Measurements from ENCODE around the gene SCLT1. TPM values are rescaled to one million over a fixed set of nuclear protein-coding genes. Genes with fewer than 3 reads are reported as not detected.
A peak's percentile ranks its signal among the peaks of the same experiment; 100 is the strongest.

Gene SCLT1
- total and polyA plus RNA-seq, 2 of the 13 experiments (the other 11 are each of a cell fraction or from before 2014, with no cell fraction given) = 1.5 to 8.7 TPM

DNA sequence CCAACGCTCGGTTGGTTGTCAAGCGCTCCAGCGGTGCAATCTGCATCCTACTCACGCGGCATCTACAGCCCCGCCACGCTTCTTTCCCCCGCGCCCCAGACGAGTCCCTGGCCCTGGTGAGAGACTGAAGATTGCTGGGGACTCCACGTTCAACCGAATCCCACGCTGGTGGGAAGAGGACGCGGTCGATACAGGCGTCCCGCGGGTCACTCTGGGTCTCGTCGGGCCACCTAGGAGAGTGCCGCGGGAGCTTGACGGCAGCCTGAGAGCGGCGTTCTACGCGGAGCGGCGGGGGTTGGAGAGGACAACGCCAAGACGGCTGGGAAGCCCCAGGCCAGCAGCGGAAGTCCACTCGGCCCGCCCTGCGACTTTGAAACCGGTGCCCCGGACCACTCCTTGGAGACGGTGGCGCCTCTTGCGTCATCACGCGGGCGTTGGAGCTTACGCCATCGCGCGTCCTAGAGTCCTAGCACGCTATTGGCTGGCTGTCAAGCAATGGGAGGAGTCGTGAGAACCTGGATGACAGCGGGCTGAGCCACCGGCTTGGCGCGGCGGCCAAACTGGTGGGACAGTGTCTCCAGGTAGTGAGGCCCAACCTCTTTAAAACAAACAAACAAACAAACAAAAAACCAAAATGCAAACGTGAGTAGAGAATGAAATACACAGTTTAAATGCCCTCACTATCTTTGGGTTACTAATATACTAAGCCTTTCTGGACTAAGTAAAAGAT lies at the start of gene SCLT1 (continued):
- TF ChIP-seq GTF2F1 (IDR thresholded peaks at IDR 0.05; ENCODE audit: low read length) (no peak), ZNF737 (CRISPR knock-in tag; IDR thresholded peaks at IDR 0.05; ENCODE audit: borderline replicate concordance) (0 out of 2 replicates have a peak, but pooled peaks have one; percentile 85), JUNB (CRISPR knock-in tag; IDR thresholded peaks at IDR 0.05; ENCODE audit: borderline replicate concordance) (no peak), CENPT (CRISPR knock-in tag; IDR thresholded peaks at IDR 0.05; ENCODE audit: low read depth) (no peak), SYNCRIP (IDR thresholded peaks at IDR 0.05; ENCODE audit: insufficient read depth, low read depth, low read length) (no peak), ZSCAN30 (CRISPR knock-in tag; IDR thresholded peaks at IDR 0.05) (no peak), ZNF891 (CRISPR knock-in tag; IDR thresholded peaks at IDR 0.05) (no peak), SIN3B (IDR thresholded peaks at IDR 0.05; ENCODE audit: low read length) (peak; percentile 21), ZNF367 (CRISPR knock-in tag; IDR thresholded peaks at IDR 0.05; ENCODE audit: borderline replicate concordance) (0 out of 2 replicates have a peak, but pooled peaks have one; percentile 44), MEF2D (CRISPR knock-in tag; IDR thresholded peaks at IDR 0.05) (no peak), ZNF44 (CRISPR knock-in tag; IDR thresholded peaks at IDR 0.05) (no peak), ZNF143 (CRISPR knock-in tag; IDR thresholded peaks at IDR 0.05) (peak; percentile 48; the same call in 1 of the 2 replicates), HNRNPLL (IDR thresholded peaks at IDR 0.05; ENCODE audit: low read depth, low read length, poor library complexity, severe bottlenecking) (peak; percentile 71)
- TF ChIP-seq, protein P1, sequence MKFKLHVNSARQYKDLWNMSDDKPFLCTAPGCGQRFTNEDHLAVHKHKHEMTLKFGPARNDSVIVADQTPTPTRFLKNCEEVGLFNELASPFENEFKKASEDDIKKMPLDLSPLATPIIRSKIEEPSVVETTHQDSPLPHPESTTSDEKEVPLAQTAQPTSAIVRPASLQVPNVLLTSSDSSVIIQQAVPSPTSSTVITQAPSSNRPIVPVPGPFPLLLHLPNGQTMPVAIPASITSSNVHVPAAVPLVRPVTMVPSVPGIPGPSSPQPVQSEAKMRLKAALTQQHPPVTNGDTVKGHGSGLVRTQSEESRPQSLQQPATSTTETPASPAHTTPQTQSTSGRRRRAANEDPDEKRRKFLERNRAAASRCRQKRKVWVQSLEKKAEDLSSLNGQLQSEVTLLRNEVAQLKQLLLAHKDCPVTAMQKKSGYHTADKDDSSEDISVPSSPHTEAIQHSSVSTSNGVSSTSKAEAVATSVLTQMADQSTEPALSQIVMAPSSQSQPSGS (CRISPR knock-in tag; IDR thresholded peaks at IDR 0.05) = peak; percentile 97
- TF ChIP-seq, protein P2, sequence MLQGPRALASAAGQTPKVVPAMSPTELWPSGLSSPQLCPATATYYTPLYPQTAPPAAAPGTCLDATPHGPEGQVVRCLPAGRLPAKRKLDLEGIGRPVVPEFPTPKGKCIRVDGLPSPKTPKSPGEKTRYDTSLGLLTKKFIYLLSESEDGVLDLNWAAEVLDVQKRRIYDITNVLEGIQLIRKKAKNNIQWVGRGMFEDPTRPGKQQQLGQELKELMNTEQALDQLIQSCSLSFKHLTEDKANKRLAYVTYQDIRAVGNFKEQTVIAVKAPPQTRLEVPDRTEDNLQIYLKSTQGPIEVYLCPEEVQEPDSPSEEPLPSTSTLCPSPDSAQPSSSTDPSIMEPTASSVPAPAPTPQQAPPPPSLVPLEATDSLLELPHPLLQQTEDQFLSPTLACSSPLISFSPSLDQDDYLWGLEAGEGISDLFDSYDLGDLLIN (CRISPR knock-in tag; IDR thresholded peaks at IDR 0.05; ENCODE audit: borderline replicate concordance) = no peak
- TF ChIP-seq, protein P3, sequence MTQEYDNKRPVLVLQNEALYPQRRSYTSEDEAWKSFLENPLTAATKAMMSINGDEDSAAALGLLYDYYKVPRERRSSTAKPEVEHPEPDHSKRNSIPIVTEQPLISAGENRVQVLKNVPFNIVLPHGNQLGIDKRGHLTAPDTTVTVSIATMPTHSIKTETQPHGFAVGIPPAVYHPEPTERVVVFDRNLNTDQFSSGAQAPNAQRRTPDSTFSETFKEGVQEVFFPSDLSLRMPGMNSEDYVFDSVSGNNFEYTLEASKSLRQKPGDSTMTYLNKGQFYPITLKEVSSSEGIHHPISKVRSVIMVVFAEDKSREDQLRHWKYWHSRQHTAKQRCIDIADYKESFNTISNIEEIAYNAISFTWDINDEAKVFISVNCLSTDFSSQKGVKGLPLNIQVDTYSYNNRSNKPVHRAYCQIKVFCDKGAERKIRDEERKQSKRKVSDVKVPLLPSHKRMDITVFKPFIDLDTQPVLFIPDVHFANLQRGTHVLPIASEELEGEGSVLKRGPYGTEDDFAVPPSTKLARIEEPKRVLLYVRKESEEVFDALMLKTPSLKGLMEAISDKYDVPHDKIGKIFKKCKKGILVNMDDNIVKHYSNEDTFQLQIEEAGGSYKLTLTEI (CRISPR knock-in tag; conservative IDR thresholded peaks at IDR 0.05) = no peak
- TF ChIP-seq, protein P4, sequence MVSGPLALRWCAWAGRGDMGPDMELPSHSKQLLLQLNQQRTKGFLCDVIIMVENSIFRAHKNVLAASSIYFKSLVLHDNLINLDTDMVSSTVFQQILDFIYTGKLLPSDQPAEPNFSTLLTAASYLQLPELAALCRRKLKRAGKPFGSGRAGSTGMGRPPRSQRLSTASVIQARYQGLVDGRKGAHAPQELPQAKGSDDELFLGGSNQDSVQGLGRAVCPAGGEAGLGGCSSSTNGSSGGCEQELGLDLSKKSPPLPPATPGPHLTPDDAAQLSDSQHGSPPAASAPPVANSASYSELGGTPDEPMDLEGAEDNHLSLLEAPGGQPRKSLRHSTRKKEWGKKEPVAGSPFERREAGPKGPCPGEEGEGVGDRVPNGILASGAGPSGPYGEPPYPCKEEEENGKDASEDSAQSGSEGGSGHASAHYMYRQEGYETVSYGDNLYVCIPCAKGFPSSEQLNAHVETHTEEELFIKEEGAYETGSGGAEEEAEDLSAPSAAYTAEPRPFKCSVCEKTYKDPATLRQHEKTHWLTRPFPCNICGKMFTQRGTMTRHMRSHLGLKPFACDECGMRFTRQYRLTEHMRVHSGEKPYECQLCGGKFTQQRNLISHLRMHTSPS (CRISPR knock-in tag; IDR thresholded peaks at IDR 0.05; ENCODE audit: low read depth) = no peak
- TF ChIP-seq, protein P5, sequence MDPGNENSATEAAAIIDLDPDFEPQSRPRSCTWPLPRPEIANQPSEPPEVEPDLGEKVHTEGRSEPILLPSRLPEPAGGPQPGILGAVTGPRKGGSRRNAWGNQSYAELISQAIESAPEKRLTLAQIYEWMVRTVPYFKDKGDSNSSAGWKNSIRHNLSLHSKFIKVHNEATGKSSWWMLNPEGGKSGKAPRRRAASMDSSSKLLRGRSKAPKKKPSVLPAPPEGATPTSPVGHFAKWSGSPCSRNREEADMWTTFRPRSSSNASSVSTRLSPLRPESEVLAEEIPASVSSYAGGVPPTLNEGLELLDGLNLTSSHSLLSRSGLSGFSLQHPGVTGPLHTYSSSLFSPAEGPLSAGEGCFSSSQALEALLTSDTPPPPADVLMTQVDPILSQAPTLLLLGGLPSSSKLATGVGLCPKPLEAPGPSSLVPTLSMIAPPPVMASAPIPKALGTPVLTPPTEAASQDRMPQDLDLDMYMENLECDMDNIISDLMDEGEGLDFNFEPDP (CRISPR knock-in tag; conservative IDR thresholded peaks at IDR 0.05) = no peak
- TF ChIP-seq, protein P6, sequence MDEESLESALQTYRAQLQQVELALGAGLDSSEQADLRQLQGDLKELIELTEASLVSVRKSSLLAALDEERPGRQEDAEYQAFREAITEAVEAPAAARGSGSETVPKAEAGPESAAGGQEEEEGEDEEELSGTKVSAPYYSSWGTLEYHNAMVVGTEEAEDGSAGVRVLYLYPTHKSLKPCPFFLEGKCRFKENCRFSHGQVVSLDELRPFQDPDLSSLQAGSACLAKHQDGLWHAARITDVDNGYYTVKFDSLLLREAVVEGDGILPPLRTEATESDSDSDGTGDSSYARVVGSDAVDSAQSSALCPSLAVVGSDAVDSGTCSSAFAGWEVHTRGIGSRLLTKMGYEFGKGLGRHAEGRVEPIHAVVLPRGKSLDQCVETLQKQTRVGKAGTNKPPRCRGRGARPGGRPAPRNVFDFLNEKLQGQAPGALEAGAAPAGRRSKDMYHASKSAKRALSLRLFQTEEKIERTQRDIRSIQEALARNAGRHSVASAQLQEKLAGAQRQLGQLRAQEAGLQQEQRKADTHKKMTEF (CRISPR knock-in tag; IDR thresholded peaks at IDR 0.05) = peak; percentile 78

All from HepG2 (cell line).